ENCODE data around the gene SLC25A24.

Gene SLC25A24

DNA sequence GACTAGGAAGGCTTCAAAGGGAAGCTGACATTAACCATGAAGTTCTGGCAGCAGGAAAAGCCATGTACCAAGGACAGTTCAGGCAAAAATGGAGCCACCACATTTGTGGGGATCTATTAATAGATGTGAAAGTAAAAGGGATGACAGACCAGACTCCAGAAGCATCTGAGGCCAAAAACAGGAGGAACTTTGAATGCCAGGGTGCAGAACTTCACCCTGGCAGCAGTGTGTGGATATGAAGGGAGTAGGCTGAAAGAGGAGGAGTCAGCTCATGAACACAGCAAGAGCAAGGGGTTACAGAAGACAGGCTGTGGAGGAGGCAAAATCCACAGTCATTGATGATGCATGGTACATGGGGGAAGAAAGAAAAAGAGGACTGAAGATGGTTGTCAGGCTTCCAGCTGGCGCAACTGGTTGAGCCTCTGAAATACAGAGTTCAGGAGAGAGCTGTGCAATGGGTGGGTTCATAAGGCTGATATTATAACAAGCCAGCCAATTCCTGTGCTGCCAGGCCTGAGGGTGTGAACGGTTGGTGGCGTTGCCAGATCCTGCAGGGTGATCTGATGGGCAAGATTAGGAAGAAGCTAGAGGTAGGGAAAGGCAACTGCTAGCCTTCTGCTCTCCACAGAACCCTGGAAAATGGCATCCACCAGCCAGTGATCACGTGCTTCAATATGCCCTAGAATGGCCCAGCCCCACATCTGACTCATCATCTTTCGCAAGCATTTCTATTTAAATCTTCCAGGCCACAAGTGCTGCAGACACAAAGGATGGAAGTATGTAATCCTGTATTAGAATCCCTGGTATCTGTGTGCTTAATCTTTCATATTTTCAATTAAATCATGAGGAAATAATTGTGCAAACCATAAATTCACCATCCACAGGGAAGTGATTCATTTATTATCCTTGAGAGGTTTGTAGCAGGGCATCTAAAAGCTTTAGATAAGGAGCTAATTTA, 81.9 kb downstream of the SLC25A24 start:
- Histone ChIP-seq H3K4me2 (ENCODE audit: low read length) (no peak overlapping the region), H3K27ac (ENCODE audit: low read depth, low read length) (no peak overlapping the region), H3K4me3 (ENCODE audit: low read length) (no peak overlapping the region), H3K4me1 (ENCODE audit: control insufficient read depth, low read length) (peaks cover 7% of the 10 kb centered on the region), H4K20me1 (ENCODE audit: control insufficient read depth, insufficient read depth, low read depth, low read length) (no peaks in the 10 kb centered on the region), H3K9me2 (replicated peaks; ENCODE audit: control insufficient read depth, low read length) (no peaks in the 10 kb centered on the region), H3K27me3 (ENCODE audit: control insufficient read depth, low read length) (peaks cover 10% of the 10 kb centered on the region; the same call in 1 of the 2 replicates), H3K36me3 (ENCODE audit: control insufficient read depth, low read length) (no peaks in the 10 kb centered on the region), H3K9me3 (ENCODE audit: control insufficient read depth, insufficient read depth, low read length) (no peaks in the 10 kb centered on the region), H3K79me2 (ENCODE audit: control insufficient read depth, low read length) (no peaks in the 10 kb centered on the region), H3F3A (ENCODE audit: control insufficient read depth, insufficient read depth) (no peaks in the 10 kb centered on the region)
- TF ChIP-seq, protein P1, sequence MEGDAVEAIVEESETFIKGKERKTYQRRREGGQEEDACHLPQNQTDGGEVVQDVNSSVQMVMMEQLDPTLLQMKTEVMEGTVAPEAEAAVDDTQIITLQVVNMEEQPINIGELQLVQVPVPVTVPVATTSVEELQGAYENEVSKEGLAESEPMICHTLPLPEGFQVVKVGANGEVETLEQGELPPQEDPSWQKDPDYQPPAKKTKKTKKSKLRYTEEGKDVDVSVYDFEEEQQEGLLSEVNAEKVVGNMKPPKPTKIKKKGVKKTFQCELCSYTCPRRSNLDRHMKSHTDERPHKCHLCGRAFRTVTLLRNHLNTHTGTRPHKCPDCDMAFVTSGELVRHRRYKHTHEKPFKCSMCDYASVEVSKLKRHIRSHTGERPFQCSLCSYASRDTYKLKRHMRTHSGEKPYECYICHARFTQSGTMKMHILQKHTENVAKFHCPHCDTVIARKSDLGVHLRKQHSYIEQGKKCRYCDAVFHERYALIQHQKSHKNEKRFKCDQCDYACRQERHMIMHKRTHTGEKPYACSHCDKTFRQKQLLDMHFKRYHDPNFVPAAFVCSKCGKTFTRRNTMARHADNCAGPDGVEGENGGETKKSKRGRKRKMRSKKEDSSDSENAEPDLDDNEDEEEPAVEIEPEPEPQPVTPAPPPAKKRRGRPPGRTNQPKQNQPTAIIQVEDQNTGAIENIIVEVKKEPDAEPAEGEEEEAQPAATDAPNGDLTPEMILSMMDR (IDR thresholded peaks at IDR 0.05; ENCODE audit: low read depth, low read length, poor library complexity, severe bottlenecking) = no peak
- no peak for TF ChIP-seq EZH2phosphoT487 (IDR thresholded peaks at IDR 0.05; ENCODE audit: borderline replicate concordance, low read length)

DNA sequence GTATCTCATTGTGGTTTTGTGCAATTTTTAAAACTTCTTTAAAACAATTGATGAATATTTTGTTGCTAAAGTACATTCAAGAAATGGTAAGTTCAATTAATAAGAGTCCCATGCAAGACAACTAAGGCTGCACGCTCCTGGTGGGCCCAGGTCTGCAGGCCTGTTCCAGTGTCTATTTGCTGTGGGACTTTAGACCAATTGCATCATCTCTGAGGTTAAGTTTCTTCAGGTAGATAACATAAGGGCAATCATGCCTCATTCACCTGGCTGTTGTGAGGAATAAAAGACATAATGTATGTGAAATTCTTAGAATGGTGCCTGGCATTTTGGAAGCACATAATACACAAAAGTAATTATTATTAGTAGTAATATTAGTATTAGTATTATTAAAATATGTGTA, 82.9 kb downstream of the SLC25A24 start:
- H3K9me3 ChIP-seq (ENCODE audit: control insufficient read depth, insufficient read depth, low read length) = no peaks in the 10 kb centered on the region
- no peak overlapping the region for H3K4me3 ChIP-seq (ENCODE audit: low read length)
- no peaks in the 10 kb centered on the region for H3K79me2 ChIP-seq (ENCODE audit: control insufficient read depth, low read length)
- peaks cover 7% of the 10 kb centered on the region for H3K4me1 ChIP-seq (ENCODE audit: control insufficient read depth, low read length)
- no peaks in the 10 kb centered on the region for H3K36me3 ChIP-seq (ENCODE audit: control insufficient read depth, low read length)
- H4K20me1 ChIP-seq (ENCODE audit: control insufficient read depth, insufficient read depth, low read depth, low read length) = no peaks in the 10 kb centered on the region
- no peak overlapping the region for H3K27ac ChIP-seq (ENCODE audit: low read depth, low read length)
- no peaks in the 10 kb centered on the region for H3F3A ChIP-seq (ENCODE audit: control insufficient read depth, insufficient read depth)
- H3K9me2 ChIP-seq (replicated peaks; ENCODE audit: control insufficient read depth, low read length) = no peaks in the 10 kb centered on the region
- H3K4me2 ChIP-seq (ENCODE audit: low read length) = no peak overlapping the region
- TF ChIP-seq EZH2phosphoT487 (IDR thresholded peaks at IDR 0.05; ENCODE audit: borderline replicate concordance, low read length) = no peak
- TF ChIP-seq, protein P1 (IDR thresholded peaks at IDR 0.05; ENCODE audit: low read depth, low read length, poor library complexity, severe bottlenecking) = no peak
- H3K27me3 ChIP-seq (ENCODE audit: control insufficient read depth, low read length) = peaks cover 10% of the 10 kb centered on the region; the same call in 1 of the 2 replicates

DNA sequence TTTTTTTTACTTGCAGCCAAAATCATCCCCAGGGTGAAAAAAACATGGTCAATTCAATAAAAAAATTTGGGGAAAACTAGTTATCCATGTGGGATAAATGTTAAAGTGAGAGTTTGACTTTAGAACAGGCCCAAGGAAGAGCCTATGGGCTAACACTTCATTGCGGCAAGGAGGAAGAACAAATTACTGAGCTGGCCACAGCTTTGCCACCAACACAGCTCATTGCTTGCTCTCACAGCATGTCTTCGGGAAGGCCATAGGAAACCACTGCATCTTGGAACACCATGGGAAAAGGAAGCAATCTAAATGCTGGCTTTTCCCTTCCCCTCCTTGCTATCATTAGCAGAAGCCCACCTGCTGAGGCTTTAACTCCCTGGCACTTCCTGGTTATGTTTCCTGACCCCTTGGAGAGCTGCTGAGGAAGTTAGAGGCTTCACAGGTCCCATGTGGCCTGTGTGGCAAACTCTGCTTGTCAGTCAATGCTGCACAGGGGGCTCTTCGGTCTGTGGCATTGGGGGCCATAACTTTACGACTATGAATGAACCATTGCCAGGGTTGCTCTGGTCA, 86.0 kb downstream of the SLC25A24 start:
- no peaks in the 10 kb centered on the region for H4K20me1 ChIP-seq (ENCODE audit: control insufficient read depth, insufficient read depth, low read depth, low read length)
- H3F3A ChIP-seq (ENCODE audit: control insufficient read depth, insufficient read depth) = no peaks in the 10 kb centered on the region
- peak overlapping the region; percentile 29 for H3K4me2 ChIP-seq (ENCODE audit: low read length)
- no peaks in the 10 kb centered on the region for H3K36me3 ChIP-seq (ENCODE audit: control insufficient read depth, low read length)
- peak overlapping the region; percentile 4; the same call in 1 of the 2 replicates for H3K4me3 ChIP-seq (ENCODE audit: low read length)
- H3K27me3 ChIP-seq (ENCODE audit: control insufficient read depth, low read length) = no peaks in the 10 kb centered on the region
- no peaks in the 10 kb centered on the region for H3K79me2 ChIP-seq (ENCODE audit: control insufficient read depth, low read length)
- TF ChIP-seq EZH2phosphoT487 (IDR thresholded peaks at IDR 0.05; ENCODE audit: borderline replicate concordance, low read length) = no peak
- TF ChIP-seq, protein P1 (IDR thresholded peaks at IDR 0.05; ENCODE audit: low read depth, low read length, poor library complexity, severe bottlenecking) = no peak
- no peak overlapping the region for H3K27ac ChIP-seq (ENCODE audit: low read depth, low read length)
- H3K9me3 ChIP-seq (ENCODE audit: control insufficient read depth, insufficient read depth, low read length) = no peaks in the 10 kb centered on the region
- H3K9me2 ChIP-seq (replicated peaks; ENCODE audit: control insufficient read depth, low read length) = no peaks in the 10 kb centered on the region
- H3K4me1 ChIP-seq (ENCODE audit: control insufficient read depth, low read length) = peaks cover 7% of the 10 kb centered on the region

All from DOHH2 (cell line).